ENCODE results near the gene TP53I13. TPM values are rescaled to one million over a fixed set of nuclear protein-coding genes. Genes with fewer than 3 reads are reported as not detected.

Gene TP53I13
- total and polyA plus RNA-seq, 2 of the 13 experiments (the other 11 are each of a cell fraction or from before 2014, with no cell fraction given): 16.9 to 25.7 TPM

- no peak for TF ChIP-seq AHDC1 (CRISPR knock-in tag; IDR thresholded peaks at IDR 0.05; ENCODE audit: borderline replicate concordance)
- no peak for TF ChIP-seq KMT2B (CRISPR knock-in tag; IDR thresholded peaks at IDR 0.05)
- TF ChIP-seq ZNF597 (CRISPR knock-in tag; IDR thresholded peaks at IDR 0.05): no peak
- TF ChIP-seq TEAD2 (CRISPR knock-in tag; IDR thresholded peaks at IDR 0.05): no peak
- peak; percentile 47 for TF ChIP-seq ZNF776 (CRISPR knock-in tag; IDR thresholded peaks at IDR 0.05)
- TF ChIP-seq REXO4 (CRISPR knock-in tag; IDR thresholded peaks at IDR 0.05; ENCODE audit: borderline replicate concordance): no peak
- no peak for TF ChIP-seq SRF (IDR thresholded peaks at IDR 0.05; ENCODE audit: low read depth, low read length)
- TF ChIP-seq ZNF205 (CRISPR knock-in tag; IDR thresholded peaks at IDR 0.05): peak; percentile 18; the same call in 1 of the 2 replicates
- no peak for TF ChIP-seq FUBP1 (CRISPR knock-in tag; IDR thresholded peaks at IDR 0.05; ENCODE audit: borderline replicate concordance)
- peak; percentile 58 for TF ChIP-seq ZSCAN31 (CRISPR knock-in tag; IDR thresholded peaks at IDR 0.05; ENCODE audit: low read depth)
- no peak; the same call in 1 of the 2 replicates for TF ChIP-seq HINFP (CRISPR knock-in tag; IDR thresholded peaks at IDR 0.05; ENCODE audit: low read depth)
- peak; percentile 15; the same call in 1 of the 2 replicates for TF ChIP-seq GATAD1 (CRISPR knock-in tag; IDR thresholded peaks at IDR 0.05)
- no peak for TF ChIP-seq ZNF598 (CRISPR knock-in tag; IDR thresholded peaks at IDR 0.05; ENCODE audit: borderline replicate concordance)
- TF ChIP-seq ZNF256 (CRISPR knock-in tag; conservative IDR thresholded peaks at IDR 0.05): peak; percentile 66; the same call in 1 of the 2 replicates
- TF ChIP-seq HOXA5 (CRISPR knock-in tag; IDR thresholded peaks at IDR 0.05): 0 out of 2 replicates have a peak, but pooled peaks have one; percentile 41
- no peak for TF ChIP-seq MTERF4 (CRISPR knock-in tag; IDR thresholded peaks at IDR 0.05)
Observed at GRCh38 chr17:29617481-29618271, 49.2 kb downstream of the TP53I13 start (continued).

All from HepG2 (cell line).